ENCODE data around the gene NDFIP2. TPM values are rescaled to one million over a fixed set of nuclear protein-coding genes. Genes with fewer than 3 reads are reported as not detected.

The NDFIP2 gene
- total RNA-seq, 1 experiment from 2014 or later, result 29.6 TPM

DNA sequence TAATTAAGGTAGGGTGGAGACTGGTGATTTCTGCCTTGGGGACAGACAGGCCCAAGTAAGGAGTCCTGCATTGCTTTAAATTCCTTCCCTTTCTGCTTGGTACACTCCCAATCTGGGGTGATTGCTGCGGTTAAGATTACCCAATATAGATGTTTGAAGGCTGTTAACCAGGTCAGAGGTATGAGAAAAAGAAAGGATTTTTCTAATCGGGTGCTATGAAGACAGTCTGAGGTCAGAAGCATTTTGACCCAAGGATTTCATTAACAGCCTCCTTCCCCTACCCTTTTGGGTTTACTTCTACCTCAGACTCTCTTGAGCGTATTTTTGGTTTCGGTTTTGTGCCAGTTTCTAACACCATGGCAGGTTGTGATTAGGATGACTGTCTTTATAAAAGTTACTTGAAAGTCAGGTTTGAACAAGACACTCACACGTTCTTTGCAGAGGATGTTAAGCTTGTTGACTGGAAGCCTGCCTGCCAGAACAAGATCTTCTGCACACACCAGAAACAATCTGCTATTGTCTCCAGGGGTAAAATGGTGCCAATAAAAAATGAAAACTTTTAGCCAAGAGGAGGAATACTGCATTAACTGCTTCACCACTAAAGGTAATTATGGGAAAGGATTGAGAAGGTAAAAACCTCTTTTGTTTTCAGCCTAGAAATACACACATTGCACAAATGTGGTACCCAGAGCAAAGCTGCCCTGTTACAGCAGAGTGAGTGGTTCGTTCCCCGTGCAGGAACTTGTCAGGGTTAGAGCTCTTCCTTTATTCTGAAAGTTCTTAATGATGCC lies 108.8 kb downstream of the NDFIP2 start:
- H3K36me3 ChIP-seq (ENCODE audit: control insufficient read depth, insufficient read depth, low read length), result no peaks in the 10 kb centered on the region
- DNase-seq (ENCODE audit: low read depth, low spot score) (no peak), ATAC-seq (no peak)
- no peaks in the 10 kb centered on the region for H3K9me3 ChIP-seq (ENCODE audit: control insufficient read depth, insufficient read depth, low read depth, low read length)
- POLR2A ChIA-PET, result no interaction called here
- H3K27me3 ChIP-seq (ENCODE audit: control insufficient read depth, insufficient read depth, low read length), result no peaks in the 10 kb centered on the region
- BruUV-seq (replicated peaks), result no TSS peak
- H3K27ac ChIP-seq (ENCODE audit: low read length), result no peak overlapping the region
- no peak overlapping the region for H3K4me3 ChIP-seq (ENCODE audit: low read depth in 2 of 2, low read length in 2 of 2)
- in situ Hi-C loops (cut with HindIII; ENCODE audit: low pct_unique_long_range_greater_than_20kb, low sequenced_read_pairs) (no loop called here), intact Hi-C loops (cut with micrococcal nuclease; ENCODE audit: unreplicated experiment) (no loop called here)
- CTCF ChIA-PET, result no interaction called here
- H3K4me1 ChIP-seq (ENCODE audit: control insufficient read depth, insufficient read depth, low read length), result no peaks in the 10 kb centered on the region
- TF ChIP-seq, protein P1, sequence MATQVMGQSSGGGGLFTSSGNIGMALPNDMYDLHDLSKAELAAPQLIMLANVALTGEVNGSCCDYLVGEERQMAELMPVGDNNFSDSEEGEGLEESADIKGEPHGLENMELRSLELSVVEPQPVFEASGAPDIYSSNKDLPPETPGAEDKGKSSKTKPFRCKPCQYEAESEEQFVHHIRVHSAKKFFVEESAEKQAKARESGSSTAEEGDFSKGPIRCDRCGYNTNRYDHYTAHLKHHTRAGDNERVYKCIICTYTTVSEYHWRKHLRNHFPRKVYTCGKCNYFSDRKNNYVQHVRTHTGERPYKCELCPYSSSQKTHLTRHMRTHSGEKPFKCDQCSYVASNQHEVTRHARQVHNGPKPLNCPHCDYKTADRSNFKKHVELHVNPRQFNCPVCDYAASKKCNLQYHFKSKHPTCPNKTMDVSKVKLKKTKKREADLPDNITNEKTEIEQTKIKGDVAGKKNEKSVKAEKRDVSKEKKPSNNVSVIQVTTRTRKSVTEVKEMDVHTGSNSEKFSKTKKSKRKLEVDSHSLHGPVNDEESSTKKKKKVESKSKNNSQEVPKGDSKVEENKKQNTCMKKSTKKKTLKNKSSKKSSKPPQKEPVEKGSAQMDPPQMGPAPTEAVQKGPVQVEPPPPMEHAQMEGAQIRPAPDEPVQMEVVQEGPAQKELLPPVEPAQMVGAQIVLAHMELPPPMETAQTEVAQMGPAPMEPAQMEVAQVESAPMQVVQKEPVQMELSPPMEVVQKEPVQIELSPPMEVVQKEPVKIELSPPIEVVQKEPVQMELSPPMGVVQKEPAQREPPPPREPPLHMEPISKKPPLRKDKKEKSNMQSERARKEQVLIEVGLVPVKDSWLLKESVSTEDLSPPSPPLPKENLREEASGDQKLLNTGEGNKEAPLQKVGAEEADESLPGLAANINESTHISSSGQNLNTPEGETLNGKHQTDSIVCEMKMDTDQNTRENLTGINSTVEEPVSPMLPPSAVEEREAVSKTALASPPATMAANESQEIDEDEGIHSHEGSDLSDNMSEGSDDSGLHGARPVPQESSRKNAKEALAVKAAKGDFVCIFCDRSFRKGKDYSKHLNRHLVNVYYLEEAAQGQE (IDR thresholded peaks at IDR 0.05; ENCODE audit: insufficient read depth in 1 of 2, low read depth in 2 of 2, low read length in 1 of 2), result no peak
- TF ChIP-seq SIN3A (IDR thresholded peaks at IDR 0.05; ENCODE audit: borderline replicate concordance, insufficient read depth, low read depth, low read length) (no peak), CTCF (IDR thresholded peaks at IDR 0.05) (no peak), TCF7L2 (IDR thresholded peaks at IDR 0.05; ENCODE audit: low read depth, low read length) (no peak), POLR2AphosphoS5 (IDR thresholded peaks at IDR 0.05; ENCODE audit: low read depth, low read length) (no peak)

GRCh38 chr13:79590394-79590676 lies 109.4 kb downstream of the NDFIP2 start:
- BruUV-seq (replicated peaks), result no TSS peak
- TF ChIP-seq TCF7L2 (IDR thresholded peaks at IDR 0.05; ENCODE audit: low read depth, low read length) (no peak), POLR2AphosphoS5 (IDR thresholded peaks at IDR 0.05; ENCODE audit: low read depth, low read length) (no peak), SIN3A (IDR thresholded peaks at IDR 0.05; ENCODE audit: borderline replicate concordance, insufficient read depth, low read depth, low read length) (no peak), CTCF (IDR thresholded peaks at IDR 0.05) (no peak)
- TF ChIP-seq, protein P1 (IDR thresholded peaks at IDR 0.05; ENCODE audit: insufficient read depth in 1 of 2, low read depth in 2 of 2, low read length in 1 of 2), result no peak
- Histone ChIP-seq H3K27ac (ENCODE audit: low read length) (no peak overlapping the region), H3K27me3 (ENCODE audit: control insufficient read depth, insufficient read depth, low read length) (no peaks in the 10 kb centered on the region), H3K4me1 (ENCODE audit: control insufficient read depth, insufficient read depth, low read length) (no peaks in the 10 kb centered on the region), H3K36me3 (ENCODE audit: control insufficient read depth, insufficient read depth, low read length) (no peaks in the 10 kb centered on the region), H3K9me3 (ENCODE audit: control insufficient read depth, insufficient read depth, low read depth, low read length) (no peaks in the 10 kb centered on the region), H3K4me3 (ENCODE audit: low read depth in 2 of 2, low read length in 2 of 2) (no peak overlapping the region)
- DNase-seq (ENCODE audit: low read depth, low spot score), result no peak
- ChIA-PET POLR2A (no interaction called here), CTCF (no interaction called here)
- no peak for ATAC-seq
- in situ Hi-C loops (cut with HindIII; ENCODE audit: low pct_unique_long_range_greater_than_20kb, low sequenced_read_pairs) (no loop called here), intact Hi-C loops (cut with micrococcal nuclease; ENCODE audit: unreplicated experiment) (no loop called here)

Measured in Panc1 (cell line).